ENCODE results near the gene GMPPB. TPM values are rescaled to one million over a fixed set of nuclear protein-coding genes. Genes with fewer than 3 reads are reported as not detected.
"Not testable (repeated sequence)": the region's sequence is repeated elsewhere in the genome, so short reads cannot be mapped to it uniquely, and the experiment has no call there.

The GMPPB gene
- total RNA-seq, 2 experiments from 2014 or later, result 36.5 to 46.0 TPM

GRCh38 chr3:49750056-49750455, 26.3 kb upstream of the GMPPB start:
- ChIA-PET CTCF (interaction anchor here (1.6 kb wide), 1 partner anchor 211 kb away, joined by 4 read pairs; no protein-coding TSS in a partner anchor), POLR2A (no interaction called here)
- Mint-ChIP-seq H3K4me3 (no peak overlapping the region), H3K9me3 (no peaks in the 10 kb centered on the region), H3K36me3 (ENCODE audit: low read depth) (peaks cover 5% of the 10 kb centered on the region), H3K27me3 (no peaks in the 10 kb centered on the region), H3K4me1 (no peaks in the 10 kb centered on the region), H3K27ac (no peak overlapping the region)
- no peak for DNase-seq

- H3K36me3 Mint-ChIP-seq (ENCODE audit: low read depth); POLR2A ChIA-PET; DNase-seq; H3K9me3 Mint-ChIP-seq; H3K4me1 Mint-ChIP-seq; H3K4me3 Mint-ChIP-seq; H3K27ac Mint-ChIP-seq; H3K27me3 Mint-ChIP-seq: not testable (repeated sequence)
- CTCF ChIA-PET, result interaction anchor here (1.6 kb wide), 1 partner anchor 209 kb away, joined by 4 read pairs; no protein-coding TSS in a partner anchor
These were observed 25.1 kb upstream of the GMPPB start for GRCh38 chr3:49748874-49749273.

- CTCF ChIA-PET, result no interaction called here
- H3K27ac Mint-ChIP-seq, result no peak overlapping the region
These were observed 24.2 kb upstream of the GMPPB start for GRCh38 chr3:49747792-49748480.

GRCh38 chr3:49745986-49746385, 22.2 kb upstream of the GMPPB start:
- ChIA-PET POLR2A (no interaction called here), CTCF (no interaction called here)
- no peak overlapping the region for H3K4me3 Mint-ChIP-seq
- H3K27me3 Mint-ChIP-seq, result no peaks in the 10 kb centered on the region
- H3K36me3 Mint-ChIP-seq (ENCODE audit: low read depth), result peaks cover 6% of the 10 kb centered on the region
- H3K4me1 Mint-ChIP-seq, result no peaks in the 10 kb centered on the region
- DNase-seq, result no peak
- no peak overlapping the region for H3K27ac Mint-ChIP-seq
- no peaks in the 10 kb centered on the region for H3K9me3 Mint-ChIP-seq

More at GRCh38 chr3:49747792-49748480, 24.2 kb upstream of the GMPPB start:
- Mint-ChIP-seq H3K27me3 (no peaks in the 10 kb centered on the region), H3K9me3 (no peaks in the 10 kb centered on the region), H3K4me1 (no peaks in the 10 kb centered on the region), H3K4me3 (no peak overlapping the region), H3K36me3 (ENCODE audit: low read depth) (peaks cover 6% of the 10 kb centered on the region)
- POLR2A ChIA-PET, result interaction anchor here (0.7 kb wide), 1 partner anchor 67 kb away, joined by 3 read pairs; no protein-coding TSS in a partner anchor
- no peak for DNase-seq

- Mint-ChIP-seq H3K27me3 (no peaks in the 10 kb centered on the region), H3K9me3 (no peaks in the 10 kb centered on the region), H3K27ac (no peak overlapping the region), H3K4me1 (peaks cover 9% of the 10 kb centered on the region), H3K36me3 (ENCODE audit: low read depth) (peaks cover 28% of the 10 kb centered on the region), H3K4me3 (no peak overlapping the region)
- ChIA-PET POLR2A (no interaction called here), CTCF (interaction anchor here (0.6 kb wide), 1 partner anchor 14 kb away, joined by 4 read pairs; no protein-coding TSS in a partner anchor)
- DNase-seq, result no peak
These were observed 16.7 kb upstream of the GMPPB start for GRCh38 chr3:49740427-49740826.

- H3K27ac Mint-ChIP-seq, result no peak overlapping the region
- H3K4me3 Mint-ChIP-seq, result no peak overlapping the region
- ChIA-PET CTCF (interaction anchor here (1.0 kb wide), 1 partner anchor 285 kb away, joined by 3 read pairs; no protein-coding TSS in a partner anchor), POLR2A (no interaction called here)
- no peaks in the 10 kb centered on the region for H3K27me3 Mint-ChIP-seq
- H3K36me3 Mint-ChIP-seq (ENCODE audit: low read depth), result peaks cover 25% of the 10 kb centered on the region
- DNase-seq, result no peak
- no peaks in the 10 kb centered on the region for H3K9me3 Mint-ChIP-seq
- H3K4me1 Mint-ChIP-seq, result peaks cover 9% of the 10 kb centered on the region
These were observed 14.4 kb upstream of the GMPPB start for GRCh38 chr3:49738067-49738713.

- H3K27me3 Mint-ChIP-seq, result no peaks in the 10 kb centered on the region
- DNase-seq, result no peak
- POLR2A ChIA-PET, result no interaction called here
- H3K4me1 Mint-ChIP-seq, result peaks cover 9% of the 10 kb centered on the region
- H3K27ac Mint-ChIP-seq, result no peak overlapping the region
- H3K4me3 Mint-ChIP-seq, result no peak overlapping the region
- no peaks in the 10 kb centered on the region for H3K9me3 Mint-ChIP-seq
- CTCF ChIA-PET, result interaction anchor here (0.8 to 1.2 kb wide), 3 partner anchors 10 to 49 kb away, joined by 3 to 4 read pairs (median 3); no protein-coding TSS in a partner anchor
- peaks cover 38% of the 10 kb centered on the region for H3K36me3 Mint-ChIP-seq (ENCODE audit: low read depth)
These were observed 11.0 kb upstream of the GMPPB start for GRCh38 chr3:49734752-49735151.

- CTCF ChIA-PET, result no interaction called here
- peaks cover 4% of the 10 kb centered on the region for H3K4me1 Mint-ChIP-seq
- POLR2A ChIA-PET, result no interaction called here
These were observed 9.8 kb upstream of the GMPPB start for GRCh38 chr3:49733551-49733950.

GRCh38 chr3:49732597-49732996, 8.8 kb upstream of the GMPPB start:
- peaks cover 33% of the 10 kb centered on the region for H3K36me3 Mint-ChIP-seq (ENCODE audit: low read depth)
- H3K27me3 Mint-ChIP-seq, result no peaks in the 10 kb centered on the region
- no peak overlapping the region for H3K27ac Mint-ChIP-seq
- H3K4me3 Mint-ChIP-seq, result no peak overlapping the region
- no peak for DNase-seq
- H3K4me1 Mint-ChIP-seq, result no peaks in the 10 kb centered on the region
- ChIA-PET CTCF (no interaction called here), POLR2A (no interaction called here)
- H3K9me3 Mint-ChIP-seq, result no peaks in the 10 kb centered on the region

More at GRCh38 chr3:49733551-49733950, 9.8 kb upstream of the GMPPB start:
- Mint-ChIP-seq H3K27me3 (no peaks in the 10 kb centered on the region), H3K4me3 (no peak overlapping the region), H3K36me3 (ENCODE audit: low read depth) (peaks cover 34% of the 10 kb centered on the region), H3K27ac (no peak overlapping the region), H3K9me3 (no peaks in the 10 kb centered on the region)
- no peak for DNase-seq

- no peak for DNase-seq
- no peak overlapping the region for H3K27ac Mint-ChIP-seq
- no peaks in the 10 kb centered on the region for H3K9me3 Mint-ChIP-seq
- H3K4me1 Mint-ChIP-seq, result peaks cover under 1% of the 10 kb centered on the region
- H3K4me3 Mint-ChIP-seq, result no peak overlapping the region
- POLR2A ChIA-PET, result interaction anchor here (0.7 kb wide), 1 partner anchor 125 kb away, joined by 5 read pairs; no protein-coding TSS in a partner anchor
- H3K36me3 Mint-ChIP-seq (ENCODE audit: low read depth), result peaks cover 20% of the 10 kb centered on the region
- CTCF ChIA-PET, result interaction anchor here (0.7 to 1.1 kb wide), 2 partner anchors 11 to 27 kb away, joined by 3 to 5 read pairs; no protein-coding TSS in a partner anchor
- H3K27me3 Mint-ChIP-seq, result no peaks in the 10 kb centered on the region
These were observed 6.3 kb upstream of the GMPPB start for GRCh38 chr3:49729966-49730609.

GRCh38 chr3:49727924-49728361, 4.2 kb upstream of the GMPPB start:
- Mint-ChIP-seq H3K4me1 (peaks cover 10% of the 10 kb centered on the region), H3K27me3 (no peaks in the 10 kb centered on the region), H3K9me3 (no peaks in the 10 kb centered on the region), H3K27ac (no peak overlapping the region), H3K36me3 (ENCODE audit: low read depth) (peaks cover 18% of the 10 kb centered on the region), H3K4me3 (no peak overlapping the region)
- DNase-seq, result no peak
- ChIA-PET POLR2A (no interaction called here), CTCF (interaction anchor here (1.5 kb wide), 1 partner anchor 14 kb away, joined by 3 read pairs; no protein-coding TSS in a partner anchor)

GRCh38 chr3:49727154-49727923, 3.6 kb upstream of the GMPPB start:
- H3K36me3 Mint-ChIP-seq (ENCODE audit: low read depth), result peaks cover 16% of the 10 kb centered on the region
- no peak overlapping the region for H3K4me3 Mint-ChIP-seq
- no peak for DNase-seq
- ChIA-PET POLR2A (no interaction called here), CTCF (interaction anchor here (1.5 kb wide), 1 partner anchor 14 kb away, joined by 3 read pairs; no protein-coding TSS in a partner anchor)
- no peaks in the 10 kb centered on the region for H3K9me3 Mint-ChIP-seq
- no peaks in the 10 kb centered on the region for H3K27me3 Mint-ChIP-seq
- H3K4me1 Mint-ChIP-seq, result peaks cover 15% of the 10 kb centered on the region
- H3K27ac Mint-ChIP-seq, result no peak overlapping the region

Measured in activated CD4-positive, alpha-beta T cell treated with anti-CD3 and anti-CD28 coated beads, Interleukin-2, amount 10 ng/mL, durations not matched to agents 7 days and 5 days (primary cell).